HepG2 (cell line): ENCODE results near the gene MED15. TPM values are rescaled to one million over a fixed set of nuclear protein-coding genes. Genes with fewer than 3 reads are reported as not detected.

ENCODE experiments used
- ASH2L ChIP-seq: fragments of 300-600, 200-600 bp; sonication (generic); IDR thresholded peaks from 2 replicates; pipeline ENCODE4 v1.7.0; 2017; ENCODE audit warnings: low read depth, mild to moderate bottlenecking, moderate library complexity, mixed read lengths, low read length; ENCODE audit not compliant: insufficient read length
- HHEX ChIP-seq: IDR thresholded peaks from 2 replicates; pipeline ENCODE4 v1.6.1; 2016; ENCODE audit warnings: control low read depth
- HOXA3 ChIP-seq: sonication (generic); formaldehyde crosslinking; IDR thresholded peaks from 2 replicates; pipeline ENCODE4 v1.5.0; 2020; ENCODE audit warnings: missing genetic modification reagents
- MEIS2 ChIP-seq: sonication (generic); formaldehyde crosslinking; IDR thresholded peaks from 2 replicates; pipeline ENCODE4 v1.9.0; 2021; ENCODE audit warnings: mild to moderate bottlenecking, missing genetic modification reagents
- PHB2 ChIP-seq: fragments of 450-650 bp; IDR thresholded peaks from 2 replicates; pipeline ENCODE4 v1.6.1; 2018; ENCODE audit not compliant: partially characterized antibody
- PRDM10 ChIP-seq: sonication (generic); formaldehyde crosslinking; IDR thresholded peaks from 2 replicates; pipeline ENCODE4 v1.4.0; 2020; ENCODE audit warnings: low read depth, missing genetic modification reagents
- SP140L ChIP-seq: sonication (generic); formaldehyde crosslinking; IDR thresholded peaks from 2 replicates; pipeline ENCODE4 v1.4.0; 2020; ENCODE audit warnings: missing genetic modification reagents, borderline replicate concordance
- TAF1 ChIP-seq: sonication (generic); formaldehyde crosslinking; IDR thresholded peaks from 2 replicates; pipeline ENCODE4 v1.4.0; 2020; ENCODE audit warnings: missing genetic modification reagents
- TBX2 ChIP-seq: sonication (generic); formaldehyde crosslinking; IDR thresholded peaks from 2 replicates; pipeline ENCODE4 v1.5.0; 2020; ENCODE audit warnings: missing genetic modification reagents, mild to moderate bottlenecking, borderline replicate concordance
- TRAFD1 ChIP-seq: sonication (generic); formaldehyde crosslinking; IDR thresholded peaks from 2 replicates; pipeline ENCODE4 v1.5.1; 2020; ENCODE audit warnings: missing genetic modification reagents, mild to moderate bottlenecking, borderline replicate concordance
- ZBTB3 ChIP-seq: sonication (generic); formaldehyde crosslinking; IDR thresholded peaks from 2 replicates; pipeline ENCODE4 v1.4.0; 2020; ENCODE audit warnings: low read depth, mild to moderate bottlenecking, moderate library complexity, missing genetic modification reagents, borderline replicate concordance
- ZFP36 ChIP-seq: fragments of 150-350 bp; IDR thresholded peaks from 2 replicates; pipeline ENCODE4 v1.6.1; 2018; ENCODE audit warnings: borderline replicate concordance, low read length, low read depth; ENCODE audit not compliant: partially characterized antibody
- ZFX ChIP-seq: sonication (generic); formaldehyde crosslinking; IDR thresholded peaks from 2 replicates; pipeline ENCODE4 v1.4.0; 2020; ENCODE audit warnings: mild to moderate bottlenecking, low read depth, missing genetic modification reagents, moderate library complexity
- ZNF260 ChIP-seq: sonication (generic); formaldehyde crosslinking; IDR thresholded peaks from 2 replicates; pipeline ENCODE4 v1.4.0; 2020; ENCODE audit warnings: missing genetic modification reagents, low read depth, mild to moderate bottlenecking, borderline replicate concordance
- ZNF276 ChIP-seq: sonication (generic); formaldehyde crosslinking; IDR thresholded peaks from 2 replicates; pipeline ENCODE4 v1.4.0; 2020; ENCODE audit warnings: mild to moderate bottlenecking, low read depth, missing genetic modification reagents
- ZNF501 ChIP-seq: sonication (generic); formaldehyde crosslinking; IDR thresholded peaks from 2 replicates; pipeline ENCODE4 v1.5.1; 2020; ENCODE audit warnings: mild to moderate bottlenecking, moderate library complexity, missing genetic modification reagents
- ZNF556 ChIP-seq: sonication (generic); formaldehyde crosslinking; IDR thresholded peaks from 2 replicates; pipeline ENCODE4 v1.4.0; 2020; ENCODE audit warnings: mild to moderate bottlenecking, missing genetic modification reagents, borderline replicate concordance
- ZSCAN22 ChIP-seq: sonication (generic); formaldehyde crosslinking; IDR thresholded peaks from 2 replicates; pipeline ENCODE4 v1.4.0; 2020; ENCODE audit warnings: mild to moderate bottlenecking, missing genetic modification reagents
- polyA plus RNA-seq, 8 experiments: library from polyadenylated mRNA; depleted of rRNA in 3 of 8; stranded (reverse) in 7 of 8; unstranded in 1 of 8; fragments of >200 nt; fragmentation: Illumina TruSeq in 4 of 8; extraction: Trizol in 4 of 8; gene quantifications; 2 replicates each; pipeline versions ENCODE4 v1.2.1 to v1.2.3, GENCODE V29; 2011 to 2016; ENCODE audit warnings: low read depth in 4 of 8, missing spikeins in 1 of 8, mixed read lengths in 1 of 8; ENCODE audit not compliant: insufficient read depth in 1 of 8
- total RNA-seq, 5 experiments: library from RNA; depleted of rRNA; stranded (reverse); fragments of >200 nt; fragmentation: Illumina TruSeq; extraction: Trizol; gene quantifications; 2 replicates each; pipeline ENCODE4 v1.2.3, GENCODE V29; 2016; ENCODE audit warnings: low read depth in 1 of 5
- TF ChIP-seq, protein P1 (sequence below): sonication (generic); formaldehyde crosslinking; IDR thresholded peaks from 2 replicates; pipeline ENCODE4 v1.8.0; 2022; ENCODE audit warnings: mild to moderate bottlenecking, missing genetic modification reagents, borderline replicate concordance

The MED15 gene
- total and polyA plus RNA-seq, 2 of the 13 experiments (the other 11 are each of a cell fraction or from before 2014, with no cell fraction given) = 14.3 to 27.0 TPM

DNA sequence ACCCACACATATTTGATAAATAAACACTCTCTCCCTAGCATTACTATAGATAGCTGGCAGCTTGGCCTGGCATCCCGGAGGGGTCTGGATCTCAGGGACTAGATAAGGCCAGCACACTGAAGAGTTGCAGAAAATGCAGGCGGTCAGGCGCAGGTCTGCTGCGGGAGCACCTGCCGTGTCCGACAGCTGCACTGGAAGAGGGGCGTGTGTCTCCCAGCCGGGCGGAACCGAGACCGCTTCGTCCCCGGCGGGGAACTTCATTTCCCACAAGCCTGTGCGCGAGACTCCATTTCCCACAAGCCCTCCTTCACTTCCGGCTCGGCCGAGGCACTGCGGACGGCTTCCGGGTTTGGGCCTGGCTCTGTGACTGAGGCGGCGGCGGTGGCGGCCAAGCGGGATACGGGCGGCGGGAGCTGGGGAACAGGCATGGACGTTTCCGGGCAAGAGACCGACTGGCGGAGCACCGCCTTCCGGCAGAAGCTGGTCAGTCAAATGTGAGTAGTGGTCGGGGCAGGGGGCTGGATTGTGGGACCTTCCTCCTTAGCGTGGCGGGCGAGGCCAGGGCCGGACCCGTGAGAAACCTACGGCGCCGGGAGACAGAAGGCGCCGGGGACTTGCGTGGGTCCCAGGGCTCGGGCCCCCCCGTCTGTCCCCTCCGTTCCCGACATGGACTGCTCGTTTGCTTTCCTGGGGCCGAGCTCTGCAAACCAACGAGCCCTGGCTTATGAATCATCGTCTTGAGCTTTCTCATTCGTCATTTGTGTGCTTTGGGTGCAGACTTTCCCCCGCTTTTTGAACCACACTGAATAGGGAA, at the start of gene MED15 (continued):
- TF ChIP-seq ASH2L (peak; percentile 93), TRAFD1 (peak; percentile 75; the same call in 1 of the 2 replicates), ZNF276 (CRISPR knock-in tag) (no peak), TAF1 (CRISPR knock-in tag) (peak; percentile 84), ZSCAN22 (peak; percentile 35; the same call in 1 of the 2 replicates), ZNF501 (CRISPR knock-in tag) (peak; percentile 34; the same call in 1 of the 2 replicates), HOXA3 (CRISPR knock-in tag) (peak; percentile 89), MEIS2 (CRISPR knock-in tag) (peak; percentile 77; the same call in 1 of the 2 replicates), ZNF556 (peak; percentile 90; the same call in 1 of the 2 replicates), PRDM10 (CRISPR knock-in tag) (peak; percentile 42; the same call in 1 of the 2 replicates), PHB2 (no peak), ZFX (CRISPR knock-in tag) (peak; percentile 100), ZFP36 (no peak), ZNF260 (no peak), SP140L (CRISPR knock-in tag) (no peak), ZBTB3 (CRISPR knock-in tag) (peak; percentile 76; the same call in 1 of the 2 replicates), HHEX (CRISPR knock-in tag) (no peak), TBX2 (CRISPR knock-in tag) (peak; percentile 44)
- TF ChIP-seq, protein P1, sequence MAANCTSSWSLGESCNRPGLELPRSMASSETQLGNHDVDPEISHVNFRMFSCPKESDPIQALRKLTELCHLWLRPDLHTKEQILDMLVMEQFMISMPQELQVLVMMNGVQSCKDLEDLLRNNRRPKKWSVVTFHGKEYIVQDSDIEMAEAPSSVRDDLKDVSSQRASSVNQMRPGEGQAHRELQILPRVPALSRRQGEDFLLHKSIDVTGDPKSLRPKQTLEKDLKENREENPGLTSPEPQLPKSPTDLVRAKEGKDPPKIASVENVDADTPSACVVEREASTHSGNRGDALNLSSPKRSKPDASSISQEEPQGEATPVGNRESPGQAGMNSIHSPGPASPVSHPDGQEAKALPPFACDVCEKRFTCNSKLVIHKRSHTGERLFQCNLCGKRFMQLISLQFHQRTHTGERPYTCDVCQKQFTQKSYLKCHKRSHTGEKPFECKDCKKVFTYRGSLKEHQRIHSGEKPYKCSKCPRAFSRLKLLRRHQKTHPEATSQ (CRISPR knock-in tag) = no peak; the same call in 1 of the 2 replicates
